B cell (primary cell): ENCODE data around the gene STAB1. TPM values are rescaled to one million over a fixed set of nuclear protein-coding genes. Genes with fewer than 3 reads are reported as not detected.

ENCODE experiments used
- ATAC-seq: fragments of 200-7000 bp; cut with Tn5 transposase; one replicate; pipeline ENCODE4 v1.10.0; 2021; ENCODE audit warnings: low read depth, mild to moderate bottlenecking, moderate number of reproducible peaks, moderate library complexity
- CTCF ChIA-PET: fragments of 350-600 bp; sonication (Branson Sonifier 250); formaldehyde crosslinking; loops from one replicate; lab custom pipeline; 2021; ENCODE audit warnings: antibody characterized with exemption, inconsistent platforms; lab: Charles Lee
- POLR2A ChIA-PET: fragments of 350-600 bp; sonication (Branson Sonifier 250); formaldehyde crosslinking; loops from one replicate; lab custom pipeline; 2021; ENCODE audit warnings: antibody characterized with exemption; lab: Charles Lee
- DNase-seq: peaks from one replicate; pipeline ENCODE4 v3.0.0; 2013
- H2AFZ ChIP-seq: 2 replicates; pipeline ENCODE4 v1.6.1; 2012; ENCODE audit warnings: mild to moderate bottlenecking, low read depth, low read length; ENCODE audit not compliant: insufficient read depth, poor library complexity, severe bottlenecking
- H3K27ac ChIP-seq, 2 donors: 1 replicate in 1 of 2; 2 replicates in 1 of 2; pipeline ENCODE4 v1.5.1; 2012 to 2013; ENCODE audit warnings: low read length in 2 of 2, mild to moderate bottlenecking in 2 of 2, moderate library complexity in 1 of 2
- H3K27me3 ChIP-seq, 4 experiments: fragments of 200-600 bp in 1 of 4; sonication (generic) in 1 of 4; replicated peaks in 1 of 4; 1 replicate in 2 of 4; 2 replicates in 2 of 4; pipeline versions ENCODE4 v1.6.1 to v1.7.0; 2013 to 2016; ENCODE audit warnings: low read length in 3 of 4, mild to moderate bottlenecking in 2 of 4, mixed read lengths in 1 of 4, moderate library complexity in 1 of 4; ENCODE audit not compliant: insufficient read depth in 4 of 4, control insufficient read depth in 3 of 4; ENCODE audit errors: control extremely low read depth in 1 of 4
- H3K36me3 ChIP-seq, 2 experiments: replicated peaks in 1 of 2; 1 replicate in 1 of 2; 2 replicates in 1 of 2; pipeline versions ENCODE4 v1.6.1 to v1.7.1; 2013; ENCODE audit warnings: low read length in 1 of 2; ENCODE audit not compliant: insufficient read depth in 2 of 2, control insufficient read depth in 1 of 2; ENCODE audit errors: control extremely low read depth in 1 of 2, extremely low read depth in 1 of 2
- H3K4me1 ChIP-seq, 2 donors: fragments of 200-600 bp in 1 of 2; sonication (generic) in 1 of 2; 1 replicate in 1 of 2; 2 replicates in 1 of 2; pipeline versions ENCODE4 v1.5.1 to v1.6.1; 2013 to 2017; ENCODE audit warnings: low read length in 2 of 2; ENCODE audit not compliant: control insufficient read depth in 2 of 2, insufficient read depth in 2 of 2
- H3K4me2 ChIP-seq: replicated peaks from 2 replicates; pipeline ENCODE3; 2012; ENCODE audit warnings: mild to moderate bottlenecking, low read depth, low read length; ENCODE audit not compliant: poor library complexity, severe bottlenecking
- H3K4me3 ChIP-seq, 5 experiments: fragments of 200-600 bp in 1 of 5; sonication (generic) in 1 of 5; 1 replicate in 3 of 5; 2 replicates in 2 of 5; pipeline versions ENCODE4 v1.5.1 to v1.7.0; 2011 to 2016; ENCODE audit warnings: low read length in 4 of 5, mild to moderate bottlenecking in 4 of 5, low read depth in 2 of 5, control low read depth in 1 of 5, moderate library complexity in 1 of 5; ENCODE audit not compliant: insufficient read depth in 1 of 5; ENCODE audit errors: control extremely low read depth in 1 of 5, extremely low read depth in 1 of 5
- H3K79me2 ChIP-seq: fragments of 200-600 bp; sonication (generic); one replicate; pipeline ENCODE4 v1.6.0; 2016; ENCODE audit warnings: low read length; ENCODE audit not compliant: control insufficient read depth, insufficient read depth
- H3K9ac ChIP-seq: fragments of 200-600 bp; sonication (generic); 2 replicates; pipeline ENCODE4 v1.6.1; 2017; ENCODE audit warnings: mild to moderate bottlenecking, low read length, moderate library complexity
- H3K9me3 ChIP-seq, 3 donors: one replicate each; pipeline versions ENCODE4 v1.6.1 to v1.7.1; 2013; ENCODE audit warnings: low read length in 2 of 3; ENCODE audit not compliant: control insufficient read depth in 2 of 3, insufficient read depth in 1 of 3; ENCODE audit errors: control extremely low read depth in 1 of 3
- H4K20me1 ChIP-seq: 2 replicates; pipeline ENCODE4 v1.6.0; 2012; ENCODE audit warnings: mild to moderate bottlenecking, low read length; ENCODE audit not compliant: insufficient read depth, control insufficient read depth, poor library complexity, severe bottlenecking
- H3K27ac Mint-ChIP-seq: one replicate; pipeline ENCODE4 v1.8.0; 2021; ENCODE audit warnings: mixed read lengths
- H3K27me3 Mint-ChIP-seq: one replicate; pipeline ENCODE4 v1.8.0; 2021; ENCODE audit warnings: mixed read lengths
- H3K4me1 Mint-ChIP-seq: one replicate; pipeline ENCODE4 v1.8.0; 2021; ENCODE audit warnings: mixed read lengths
- H3K4me3 Mint-ChIP-seq: one replicate; pipeline ENCODE4 v1.8.0; 2021; ENCODE audit warnings: mixed read lengths
- H3K9me3 Mint-ChIP-seq: one replicate; pipeline ENCODE4 v1.8.0; 2022; ENCODE audit warnings: mixed read lengths; ENCODE audit not compliant: insufficient read depth
- CTCF ChIP-seq: fragments of 200-600 bp; IDR thresholded peaks from one replicate; pipeline ENCODE4 v1.8.0; 2022; ENCODE audit warnings: antibody characterized with exemption, mild to moderate bottlenecking
- EZH2 ChIP-seq: IDR thresholded peaks from 2 replicates; pipeline ENCODE4 v1.6.1; 2012; ENCODE audit warnings: borderline replicate concordance, low read depth, mild to moderate bottlenecking, moderate library complexity, low read length; ENCODE audit not compliant: insufficient read depth, poor library complexity, severe bottlenecking
- WGBS: methylation state at CpG from one replicate; pipeline ENCODE4 v1.1.5; 2013; ENCODE audit warnings: missing lambda C conversion rate; ENCODE audit not compliant: insufficient coverage; 5-methylcytosine and 5-hydroxymethylcytosine counted together
- intact Hi-C: fragments of 100-400 bp; cut with micrococcal nuclease; formaldehyde crosslinking; loops from one replicate; pipeline ENCODE4 v1.10.0; 2022
- polyA plus RNA-seq: library from polyadenylated mRNA; depleted of rRNA; stranded (reverse); fragments of >200 nt; gene quantifications from 2 replicates; pipeline ENCODE4 v1.2.3, GENCODE V29; 2012
- total RNA-seq, 2 donors: library from RNA; stranded (reverse); fragments of 120-200 nt in 1 of 2; gene quantifications; 1 replicate in 1 of 2; 2 replicates in 1 of 2; pipeline versions ENCODE4 v1.2.3 to v1.2.4, GENCODE V29; 2013 to 2022

STAB1 gene
- total and polyA plus RNA-seq, 2 donors (not counting 1 experiment from before 2014, with no cell fraction given), result 3.8 to 4.5 TPM

GRCh38 chr3:52487050-52487787 is 7.9 kb upstream of the STAB1 start:
- Histone ChIP-seq H3K36me3 (peaks cover 0 to 60% of the 10 kb centered on the region in 2 experiments), H3K27me3 (no peaks in the 10 kb centered on the region), H3K27ac (no peak overlapping the region), H3K4me1 (no peaks in the 10 kb centered on the region), H3K79me2 (no peaks in the 10 kb centered on the region), H3K4me3 (no peak overlapping the region), H4K20me1 (no peaks in the 10 kb centered on the region), H3K9ac (no peak overlapping the region), H3K4me2 (no peak overlapping the region), H3K9me3 (no peaks in the 10 kb centered on the region), H2AFZ (no peak overlapping the region)
- TF ChIP-seq CTCF (no peak), EZH2 (no peak)
- H3K27ac Mint-ChIP-seq, result no peak overlapping the region
- no peaks in the 10 kb centered on the region for H3K27me3 Mint-ChIP-seq
- ChIA-PET POLR2A (no interaction called here), CTCF (no interaction called here)
- no peak overlapping the region for H3K4me3 Mint-ChIP-seq
- no peak for ATAC-seq
- WGBS, result 95% methylated on average over 31 of the region's 31 CpGs
- H3K4me1 Mint-ChIP-seq, result no peaks in the 10 kb centered on the region
- DNase-seq, result no peak
- intact Hi-C loops, result no loop called here
- H3K9me3 Mint-ChIP-seq, result no peaks in the 10 kb centered on the region
